HepG2 (cell line): Measurements from ENCODE around the gene FNDC3B. TPM values are rescaled to one million over a fixed set of nuclear protein-coding genes. Genes with fewer than 3 reads are reported as not detected.

Experiments used
- ATAC-seq: fragments of 200-7000 bp; cut with Tn5 transposase; 3 replicates; pipeline ENCODE4 v1.9.1; 2020; ENCODE audit warnings: mild to moderate bottlenecking, moderate library complexity
- BruUV-seq: library from RNA; stranded (reverse); fragments of 400-500 nt; replicated peaks from 2 replicates; lab custom pipeline; 2021; lab: Mats Ljungman, UMichigan
- CTCF ChIA-PET: fragments of 300-600 bp; formaldehyde crosslinking; extraction: SDS; loops from one replicate; lab custom pipeline; 2021; ENCODE audit warnings: low total read pairs, inconsistent platforms, low intra/inter-chr PET ratio; lab: Yijun Ruan, JAX
- POLR2A ChIA-PET: fragments of 350-600 bp; sonication (Branson Sonifier 250); formaldehyde crosslinking; loops from one replicate; lab custom pipeline; 2020; ENCODE audit warnings: antibody characterized with exemption, inconsistent platforms; lab: Yijun Ruan, JAX
- DNase-seq: peaks from one replicate; pipeline ENCODE4 v3.0.0-alpha.2; 2015; ENCODE audit warnings: low spot score
- FAIRE-seq: peaks from 3 replicates; lab custom pipeline; 2011; peaks lifted over from hg19 to GRCh38; lab: Jason Lieb, UNC
- H2AFZ ChIP-seq: one replicate; pipeline ENCODE4 v1.6.1; 2011; ENCODE audit warnings: low read length, inconsistent platforms
- H3K27ac ChIP-seq: fragments of 300-600 bp; 3 replicates; pipeline ENCODE4 v1.8.0; 2011; ENCODE audit warnings: mixed run types, mild to moderate bottlenecking, mixed read lengths, low read length, inconsistent platforms; ENCODE audit not compliant: insufficient read depth; ENCODE audit errors: extremely low read length
- H3K27me3 ChIP-seq, 2 experiments: fragments of 200-600 bp in 1 of 2; 2 replicates in 1 of 2; 3 replicates in 1 of 2; pipeline versions ENCODE4 v1.6.0 to v1.8.0; 2011; ENCODE audit warnings: low read length in 2 of 2, mild to moderate bottlenecking in 2 of 2, moderate library complexity in 2 of 2, inconsistent platforms in 1 of 2; ENCODE audit not compliant: insufficient read depth in 2 of 2, control insufficient read depth in 1 of 2
- H3K36me3 ChIP-seq, 2 experiments: fragments of 200-600 bp in 1 of 2; replicated peaks in 1 of 2; 2 replicates in 1 of 2; 3 replicates in 1 of 2; pipeline versions ENCODE4 v1.5.1 to v1.8.0; 2011; ENCODE audit warnings: low read length in 2 of 2, inconsistent platforms in 1 of 2; ENCODE audit not compliant: insufficient read depth in 2 of 2, control insufficient read depth in 1 of 2
- H3K4me1 ChIP-seq: 2 replicates; pipeline ENCODE4 v1.5.1; 2012; ENCODE audit warnings: low read length, inconsistent platforms; ENCODE audit not compliant: insufficient read depth
- H3K4me2 ChIP-seq: 2 replicates; pipeline ENCODE4 v1.6.0; 2011; ENCODE audit warnings: low read depth, low read length, inconsistent platforms
- H3K4me3 ChIP-seq, 3 experiments: fragments of 200-600 bp in 1 of 3; sonication (generic), shearing (Covaris generic) in 1 of 3; replicated peaks in 1 of 3; 2 replicates each; pipeline ENCODE4 v1.5.1; 2011 to 2016; ENCODE audit warnings: low read length in 3 of 3, inconsistent platforms in 2 of 3, low read depth in 2 of 3, mild to moderate bottlenecking in 2 of 3, control low read depth in 1 of 3, mixed read lengths in 1 of 3; ENCODE audit not compliant: insufficient read depth in 1 of 3
- H3K79me2 ChIP-seq: one replicate; pipeline ENCODE4 v1.6.1; 2011; ENCODE audit warnings: low read length, inconsistent platforms; ENCODE audit not compliant: insufficient read depth
- H3K9ac ChIP-seq: 2 replicates; pipeline ENCODE4 v1.6.0; 2011; ENCODE audit warnings: mild to moderate bottlenecking, low read depth, low read length, inconsistent platforms; ENCODE audit not compliant: insufficient read depth
- H3K9me3 ChIP-seq: 2 replicates; pipeline ENCODE4 v1.5.1; 2012; ENCODE audit warnings: mild to moderate bottlenecking, low read length
- H4K20me1 ChIP-seq: 2 replicates; pipeline ENCODE4 v1.6.0; 2011; ENCODE audit warnings: inconsistent platforms, mild to moderate bottlenecking, low read length, moderate library complexity; ENCODE audit not compliant: insufficient read depth
- MIER2 ChIP-seq: IDR thresholded peaks from 2 replicates; pipeline ENCODE4 v1.6.1; 2016; ENCODE audit warnings: missing biosample characterization, missing genetic modification reagents
- NCOA5 ChIP-seq: sonication (generic); formaldehyde crosslinking; IDR thresholded peaks from 2 replicates; pipeline ENCODE4 v1.4.0; 2020; ENCODE audit warnings: missing genetic modification reagents
- PHF8 ChIP-seq: sonication (generic); formaldehyde crosslinking; IDR thresholded peaks from 2 replicates; pipeline ENCODE4 v1.5.0; 2020; ENCODE audit warnings: missing genetic modification reagents
- RBFOX2 ChIP-seq: fragments of 200-400 bp; formaldehyde crosslinking; IDR thresholded peaks from 2 replicates; pipeline ENCODE4 v1.6.1; 2017; ENCODE audit warnings: low read depth, mild to moderate bottlenecking, low read length
- RBM22 ChIP-seq: fragments of 200-400 bp; formaldehyde crosslinking; optimal IDR thresholded peaks from 2 replicates; pipeline ENCODE3; 2017; ENCODE audit warnings: mild to moderate bottlenecking, low read length, moderate library complexity
- ZNF264 ChIP-seq: sonication (generic); formaldehyde crosslinking; IDR thresholded peaks from 2 replicates; pipeline ENCODE4 v1.4.0; 2020; ENCODE audit warnings: missing genetic modification reagents
- ZNF776 ChIP-seq: sonication (generic); formaldehyde crosslinking; IDR thresholded peaks from 2 replicates; pipeline ENCODE4 v1.4.0; 2020; ENCODE audit warnings: mild to moderate bottlenecking, missing genetic modification reagents
- WGBS: methylation state at CpG from one replicate; pipeline ENCODE4 v1.1.6; 2017; ENCODE audit warnings: low lambda C conversion rate; 5-methylcytosine and 5-hydroxymethylcytosine counted together
- in situ Hi-C: cut with HindIII; loops from 2 replicates; pipeline ENCODE4 v1.10.0; 2017; ENCODE audit warnings: low pct_unique_long_range_greater_than_20kb; ENCODE audit not compliant: extremely low pct_ligation_motif_present
- intact Hi-C: fragments of 100-400 bp; cut with micrococcal nuclease; formaldehyde crosslinking; loops from one replicate; pipeline ENCODE4 v1.10.0; 2022; ENCODE audit not compliant: unreplicated experiment
- polyA plus RNA-seq, 8 experiments: library from polyadenylated mRNA; depleted of rRNA in 3 of 8; stranded (reverse) in 7 of 8; unstranded in 1 of 8; fragments of >200 nt; fragmentation: Illumina TruSeq in 4 of 8; extraction: Trizol in 4 of 8; gene quantifications; 2 replicates each; pipeline versions ENCODE4 v1.2.1 to v1.2.3, GENCODE V29; 2011 to 2016; ENCODE audit warnings: low read depth in 4 of 8, missing spikeins in 1 of 8, mixed read lengths in 1 of 8; ENCODE audit not compliant: insufficient read depth in 1 of 8
- total RNA-seq, 5 experiments: library from RNA; depleted of rRNA; stranded (reverse); fragments of >200 nt; fragmentation: Illumina TruSeq; extraction: Trizol; gene quantifications; 2 replicates each; pipeline ENCODE4 v1.2.3, GENCODE V29; 2016; ENCODE audit warnings: low read depth in 1 of 5
- TF ChIP-seq, protein P1 (sequence below): sonication (generic); formaldehyde crosslinking; IDR thresholded peaks from 2 replicates; pipeline ENCODE4 v1.4.0; 2020; ENCODE audit warnings: missing genetic modification reagents
- TF ChIP-seq, protein P2 (sequence below): sonication (generic); formaldehyde crosslinking; IDR thresholded peaks from 2 replicates; pipeline ENCODE4 v1.4.0; 2020; ENCODE audit warnings: mild to moderate bottlenecking, low read depth, missing genetic modification reagents
- TF ChIP-seq, protein P3 (sequence below): sonication (generic); formaldehyde crosslinking; IDR thresholded peaks from 2 replicates; pipeline ENCODE4 v1.4.0; 2020; ENCODE audit warnings: missing genetic modification reagents, low read depth, mild to moderate bottlenecking, borderline replicate concordance

The FNDC3B gene
- total and polyA plus RNA-seq, 2 of the 13 experiments (the other 11 are each of a cell fraction or from before 2014, with no cell fraction given): 74.8 to 103 TPM

DNA sequence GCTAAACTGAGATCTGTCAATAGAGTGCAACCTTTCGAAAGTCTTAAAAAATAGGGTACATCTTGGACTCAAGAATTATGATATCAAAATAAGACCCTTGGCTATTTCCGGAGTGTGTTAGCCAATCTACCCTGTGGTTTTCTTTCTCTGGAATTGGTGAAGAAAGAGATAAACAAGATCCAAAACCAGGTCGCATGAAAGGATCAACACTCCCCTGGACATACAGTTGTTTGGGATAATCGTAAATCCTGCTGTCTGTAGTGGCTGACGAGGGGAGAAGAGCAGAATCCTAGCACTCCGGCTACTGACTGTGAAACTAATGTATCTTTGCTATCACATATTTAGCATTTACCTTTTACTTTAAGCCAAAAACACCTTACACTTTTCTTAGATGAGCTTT lies 30.9 kb downstream of the FNDC3B start:
- no peaks in the 10 kb centered on the region for H3K9me3 ChIP-seq
- no peak for DNase-seq
- H3K79me2 ChIP-seq: peaks cover 100% of the 10 kb centered on the region
- peaks cover 8 to 74% of the 10 kb centered on the region in 2 experiments for H3K36me3 ChIP-seq
- no peaks in the 10 kb centered on the region for H3K27me3 ChIP-seq
- H4K20me1 ChIP-seq: peaks cover 100% of the 10 kb centered on the region
- ATAC-seq: no peak
- in situ Hi-C loops (no loop called here), intact Hi-C loops (no loop called here)
- WGBS: 64% methylated on average over 6 of the region's 6 CpGs
- H3K27ac ChIP-seq: peak overlapping the region; percentile 38
- H3K9ac ChIP-seq: no peak overlapping the region
- BruUV-seq: TSS peak; percentile 2
- H3K4me1 ChIP-seq: peaks cover 100% of the 10 kb centered on the region
- TF ChIP-seq PHF8 (CRISPR knock-in tag) (no peak), RBFOX2 (peak; percentile 46), RBM22 (peak; percentile 93), ZNF776 (no peak), NCOA5 (no peak), MIER2 (CRISPR knock-in tag) (no peak), ZNF264 (CRISPR knock-in tag) (no peak)
- TF ChIP-seq, protein P1, sequence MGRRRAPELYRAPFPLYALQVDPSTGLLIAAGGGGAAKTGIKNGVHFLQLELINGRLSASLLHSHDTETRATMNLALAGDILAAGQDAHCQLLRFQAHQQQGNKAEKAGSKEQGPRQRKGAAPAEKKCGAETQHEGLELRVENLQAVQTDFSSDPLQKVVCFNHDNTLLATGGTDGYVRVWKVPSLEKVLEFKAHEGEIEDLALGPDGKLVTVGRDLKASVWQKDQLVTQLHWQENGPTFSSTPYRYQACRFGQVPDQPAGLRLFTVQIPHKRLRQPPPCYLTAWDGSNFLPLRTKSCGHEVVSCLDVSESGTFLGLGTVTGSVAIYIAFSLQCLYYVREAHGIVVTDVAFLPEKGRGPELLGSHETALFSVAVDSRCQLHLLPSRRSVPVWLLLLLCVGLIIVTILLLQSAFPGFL: no peak
- TF ChIP-seq, protein P2, sequence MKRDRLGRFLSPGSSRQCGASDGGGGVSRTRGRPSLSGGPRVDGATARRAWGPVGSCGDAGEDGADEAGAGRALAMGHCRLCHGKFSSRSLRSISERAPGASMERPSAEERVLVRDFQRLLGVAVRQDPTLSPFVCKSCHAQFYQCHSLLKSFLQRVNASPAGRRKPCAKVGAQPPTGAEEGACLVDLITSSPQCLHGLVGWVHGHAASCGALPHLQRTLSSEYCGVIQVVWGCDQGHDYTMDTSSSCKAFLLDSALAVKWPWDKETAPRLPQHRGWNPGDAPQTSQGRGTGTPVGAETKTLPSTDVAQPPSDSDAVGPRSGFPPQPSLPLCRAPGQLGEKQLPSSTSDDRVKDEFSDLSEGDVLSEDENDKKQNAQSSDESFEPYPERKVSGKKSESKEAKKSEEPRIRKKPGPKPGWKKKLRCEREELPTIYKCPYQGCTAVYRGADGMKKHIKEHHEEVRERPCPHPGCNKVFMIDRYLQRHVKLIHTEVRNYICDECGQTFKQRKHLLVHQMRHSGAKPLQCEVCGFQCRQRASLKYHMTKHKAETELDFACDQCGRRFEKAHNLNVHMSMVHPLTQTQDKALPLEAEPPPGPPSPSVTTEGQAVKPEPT (CRISPR knock-in tag): no peak
- TF ChIP-seq, protein P3, sequence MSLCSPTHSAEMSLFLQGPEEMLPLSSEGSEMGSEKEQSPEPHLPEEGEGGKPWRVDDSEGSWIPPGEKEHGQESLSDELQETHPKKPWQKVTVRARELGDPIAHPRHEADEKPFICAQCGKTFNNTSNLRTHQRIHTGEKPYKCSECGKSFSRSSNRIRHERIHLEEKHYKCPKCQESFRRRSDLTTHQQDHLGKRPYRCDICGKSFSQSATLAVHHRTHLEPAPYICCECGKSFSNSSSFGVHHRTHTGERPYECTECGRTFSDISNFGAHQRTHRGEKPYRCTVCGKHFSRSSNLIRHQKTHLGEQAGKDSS: no peak
- H2AFZ ChIP-seq: no peak overlapping the region
- no peak overlapping the region for H3K4me3 ChIP-seq
- ChIA-PET CTCF (no interaction called here), POLR2A (no interaction called here)
- no peak for FAIRE-seq
- H3K4me2 ChIP-seq: peak overlapping the region; percentile 14; the same call in 1 of the 2 replicates
